ENCODE measurements around the gene ZMYND8. TPM values are rescaled to one million over a fixed set of nuclear protein-coding genes. Genes with fewer than 3 reads are reported as not detected.
A peak's percentile ranks its signal among the peaks of the same experiment; 100 is the strongest.

The ZMYND8 gene
- total and polyA plus RNA-seq, 2 of the 4 experiments (the other 2 are of a cell fraction), result 24.0 to 28.2 TPM

GRCh38 chr20:47306755-47307370, 49.6 kb downstream of the ZMYND8 start:
- no peaks in the 10 kb centered on the region for H3K9me3 ChIP-seq (ENCODE audit: control insufficient read depth, insufficient read depth, low read length)
- peaks cover 14% of the 10 kb centered on the region for H3K4me1 ChIP-seq (ENCODE audit: control insufficient read depth, insufficient read depth, low read length)
- H3K27me3 ChIP-seq (ENCODE audit: control insufficient read depth, insufficient read depth, low read length), result no peaks in the 10 kb centered on the region
- H3K4me3 ChIP-seq (ENCODE audit: insufficient read depth, low read depth, low read length), result no peak overlapping the region
- no peak for ATAC-seq (ENCODE audit: low read depth)
- POLR2A ChIA-PET (ENCODE audit: unreplicated experiment), result interaction anchor here (0.5 to 0.6 kb wide), 2 partner anchors 11 to 1626 kb away, joined by 3 read pairs; no protein-coding TSS in a partner anchor
- H2AK5ac ChIP-seq (ENCODE audit: low read depth, low read length), result no peak overlapping the region
- H4K5ac ChIP-seq (ENCODE audit: low read depth, low read length), result peak overlapping the region; percentile 79
- no peak overlapping the region for H3K14ac ChIP-seq (replicated peaks; ENCODE audit: low read depth, low read length)
- peak overlapping the region; percentile 53; the same call in 1 of the 2 replicates for H3K27ac ChIP-seq (ENCODE audit: insufficient read depth, low read length)
- H2AK9ac ChIP-seq (replicated peaks; ENCODE audit: low read depth, low read length, poor library complexity), result no peak overlapping the region
- H3K9ac ChIP-seq (ENCODE audit: low read depth, low read length), result no peak overlapping the region
- H3K79me1 ChIP-seq (ENCODE audit: low read depth in 1 of 2, low read length in 2 of 2), result peaks cover 59 to 78% of the 10 kb centered on the region in 2 experiments
- BruUV-seq (replicated peaks), result no TSS peak
- 0 out of 3 replicates have a peak overlapping the region, but pooled peaks have one; percentile 9 for H2BK15ac ChIP-seq (ENCODE audit: low read depth, low read length)
- no peaks in the 10 kb centered on the region for H4K20me1 ChIP-seq (ENCODE audit: insufficient read depth, low read length)
- H3K18ac ChIP-seq (ENCODE audit: low read depth, low read length), result peak overlapping the region; percentile 54; the same call in 1 of the 2 replicates
- peak overlapping the region; percentile 2 to 59; a peak in 2 of 4 replicates for H4K8ac ChIP-seq (ENCODE audit: low read depth in 2 of 2, low read length in 2 of 2)
- DNase-seq, result no peak
- dilution Hi-C loops (cut with HindIII; ENCODE audit: low sequenced_read_pairs, unreplicated experiment), result no loop called here
- peak overlapping the region; percentile 22 for H2BK5ac ChIP-seq (ENCODE audit: low read depth, low read length, poor library complexity, severe bottlenecking)
- TF ChIP-seq ELK1 (IDR thresholded peaks at IDR 0.05; ENCODE audit: borderline replicate concordance, low read depth, low read length), result no peak
- no peak for TF ChIP-seq NFE2L2 (IDR thresholded peaks at IDR 0.05; ENCODE audit: low read depth, low read length)
- TF ChIP-seq CHD1 (IDR thresholded peaks at IDR 0.05; ENCODE audit: low read depth, low read length), result no peak
- no peak for TF ChIP-seq BHLHE40 (IDR thresholded peaks at IDR 0.05; ENCODE audit: low read depth, low read length)
- TF ChIP-seq RCOR1 (IDR thresholded peaks at IDR 0.05; ENCODE audit: insufficient replicate concordance, low read length), result no peak
- H3K36me3 ChIP-seq (ENCODE audit: control insufficient read depth, insufficient read depth, low read length), result peaks cover 21% of the 10 kb centered on the region
- 0 out of 2 replicates have a peak overlapping the region, but pooled peaks have one; percentile 1 for H2BK120ac ChIP-seq (ENCODE audit: low read depth, low read length)
- CTCF ChIA-PET, result interaction anchor here (0.9 kb wide), 1 partner anchor 77 kb away, joined by 3 read pairs; no protein-coding TSS in a partner anchor
- H3K9me1 ChIP-seq (ENCODE audit: insufficient read depth, low read length), result peaks cover 17% of the 10 kb centered on the region
- H4K91ac ChIP-seq (ENCODE audit: insufficient read depth, low read depth, low read length), result peak overlapping the region; percentile 30; the same call in 1 of the 2 replicates
- no peak overlapping the region for H3K56ac ChIP-seq (ENCODE audit: extremely low read depth, insufficient read depth, low read length)
- H3K23ac ChIP-seq (ENCODE audit: low read depth, low read length), result 0 out of 2 replicates have a peak overlapping the region, but pooled peaks have one; percentile 1
- H2BK20ac ChIP-seq (ENCODE audit: low read depth, low read length), result no peak overlapping the region
- H2AFZ ChIP-seq (replicated peaks; ENCODE audit: low read length, poor library complexity), result no peak overlapping the region
- H3K4ac ChIP-seq (ENCODE audit: low read depth, low read length), result no peak overlapping the region
- H3K4me2 ChIP-seq (ENCODE audit: low read depth, low read length), result no peak overlapping the region
- intact Hi-C loops (cut with micrococcal nuclease), result no loop called here
- in situ Hi-C loops (cut with MboI; ENCODE audit: low sequenced_read_pairs), result no loop called here
- WGBS, 2 experiments (ENCODE audit: extremely low coverage in 2 of 2, insufficient read length in 1 of 2), result 100% methylated on average over 2 of the region's 7 CpGs; no CpG with 5 or more reads in 1 of the 2 experiments

Data from IMR-90 (cell line).